ENCODE results near the gene ACVR2B. TPM values are rescaled to one million over a fixed set of nuclear protein-coding genes. Genes with fewer than 3 reads are reported as not detected.

ACVR2B gene
- total and polyA plus RNA-seq, 4 donors = 0.38 to 8.2 (median 2.3) TPM

- no peak for ATAC-seq (ENCODE audit: low FRiP score)
- intact Hi-C loops (cut with DNase I) = no loop called here
- WGBS, 2 donors = 98% methylated on average over 1 of the region's 1 CpG
These were observed 16.2 kb downstream of the ACVR2B start for GRCh38 chr3:38469852-38470251.

DNA sequence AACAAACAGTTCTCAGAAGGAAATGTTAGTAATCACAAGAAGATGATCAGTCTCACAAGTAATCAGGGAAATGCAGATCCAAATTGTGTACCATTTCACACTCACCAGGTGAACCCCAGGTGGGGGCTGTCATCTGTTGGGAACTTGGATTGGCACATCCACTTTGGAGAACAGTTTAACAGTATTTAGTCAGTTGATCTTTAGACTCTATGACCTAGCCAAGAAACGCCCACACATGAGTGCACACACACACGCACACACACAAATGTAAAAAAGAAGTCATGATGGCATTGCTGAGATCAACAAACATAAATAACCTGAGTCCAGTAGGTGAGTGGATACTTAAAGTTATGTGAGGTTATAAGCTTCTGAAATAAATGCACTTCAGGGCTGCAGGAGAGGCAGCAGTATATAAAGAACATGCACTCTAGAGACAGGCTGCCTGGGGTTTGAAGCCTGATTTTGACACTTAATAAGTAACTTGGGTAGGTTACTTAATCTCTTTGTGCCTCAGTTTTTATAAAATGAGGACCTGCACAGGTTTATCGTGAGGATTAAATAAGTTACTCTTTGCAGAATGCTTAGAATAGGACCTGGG, 17.7 kb downstream of the ACVR2B start:
- Histone ChIP-seq H3K4me3 (ENCODE audit: low read length in 2 of 2) (no peak overlapping the region), H3K36me3 (ENCODE audit: control insufficient read depth in 1 of 2, insufficient read depth in 2 of 2, low read length in 1 of 2) (no peaks in the 10 kb centered on the region), H3K9me3 (ENCODE audit: control insufficient read depth, low read length) (no peaks in the 10 kb centered on the region), H3K27ac (ENCODE audit: low read depth in 1 of 2, low read length in 2 of 2) (no peak overlapping the region), H3K4me1 (ENCODE audit: control insufficient read depth in 1 of 2, insufficient read depth in 2 of 2, low read length in 2 of 2) (no peaks in the 10 kb centered on the region), H3K27me3 (ENCODE audit: control insufficient read depth in 1 of 2, insufficient read depth in 2 of 2, low read length in 1 of 2) (no peaks in the 10 kb centered on the region)
- no peak for DNase-seq
- intact Hi-C loops (cut with DNase I) = no loop called here
- ATAC-seq (ENCODE audit: low FRiP score) = no peak
- WGBS, 2 donors = 90% methylated on average over 3 of the region's 3 CpGs

More at GRCh38 chr3:38469852-38470251, 16.2 kb downstream of the ACVR2B start:
- H3K27ac ChIP-seq (ENCODE audit: low read depth in 1 of 2, low read length in 2 of 2) = no peak overlapping the region
- H3K9me3 ChIP-seq (ENCODE audit: control insufficient read depth, low read length) = no peaks in the 10 kb centered on the region
- H3K27me3 ChIP-seq (ENCODE audit: control insufficient read depth in 1 of 2, insufficient read depth in 2 of 2, low read length in 1 of 2) = no peaks in the 10 kb centered on the region
- H3K4me3 ChIP-seq (ENCODE audit: low read length in 2 of 2) = no peak overlapping the region
- H3K36me3 ChIP-seq (ENCODE audit: control insufficient read depth in 1 of 2, insufficient read depth in 2 of 2, low read length in 1 of 2) = no peaks in the 10 kb centered on the region
- H3K4me1 ChIP-seq (ENCODE audit: control insufficient read depth in 1 of 2, insufficient read depth in 2 of 2, low read length in 2 of 2) = no peaks in the 10 kb centered on the region
- DNase-seq = no peak

DNA sequence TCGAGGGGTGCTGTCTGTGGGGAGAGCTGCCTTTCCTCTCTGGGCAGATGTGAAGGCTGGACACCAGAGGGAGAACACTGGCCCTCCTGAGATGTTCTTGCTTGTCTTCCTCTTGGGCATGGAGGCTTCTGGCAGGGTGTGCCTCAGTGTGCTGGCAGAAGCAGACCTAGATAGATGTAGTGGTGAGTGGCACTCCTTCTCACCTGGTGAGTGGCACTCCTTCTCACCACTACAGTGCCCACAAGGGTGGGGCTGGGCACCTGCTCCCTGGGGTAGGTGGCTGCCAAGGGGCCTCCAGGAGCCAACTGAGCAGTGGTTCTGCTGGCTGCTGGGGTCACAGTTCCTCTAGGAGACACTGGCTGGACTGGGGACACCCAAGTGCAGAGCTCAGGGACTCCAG, 18.7 kb downstream of the ACVR2B start:
- DNase-seq = no peak
- WGBS, 2 donors = 92 to 94% methylated on average over 1 of the region's 1 CpG
- H3K4me3 ChIP-seq (ENCODE audit: low read length in 2 of 2) = no peak overlapping the region
- H3K9me3 ChIP-seq (ENCODE audit: control insufficient read depth, low read length) = no peaks in the 10 kb centered on the region
- no peaks in the 10 kb centered on the region for H3K27me3 ChIP-seq (ENCODE audit: control insufficient read depth in 1 of 2, insufficient read depth in 2 of 2, low read length in 1 of 2)
- H3K4me1 ChIP-seq (ENCODE audit: control insufficient read depth in 1 of 2, insufficient read depth in 2 of 2, low read length in 2 of 2) = no peaks in the 10 kb centered on the region
- H3K36me3 ChIP-seq (ENCODE audit: control insufficient read depth in 1 of 2, insufficient read depth in 2 of 2, low read length in 1 of 2) = no peaks in the 10 kb centered on the region
- ATAC-seq (ENCODE audit: low FRiP score) = no peak
- intact Hi-C loops (cut with DNase I) = no loop called here
- no peak overlapping the region for H3K27ac ChIP-seq (ENCODE audit: low read depth in 1 of 2, low read length in 2 of 2)

GRCh38 chr3:38473229-38473628, 19.5 kb downstream of the ACVR2B start:
- H3K27me3 ChIP-seq (ENCODE audit: control insufficient read depth in 1 of 2, insufficient read depth in 2 of 2, low read length in 1 of 2) = no peaks in the 10 kb centered on the region
- no peak for DNase-seq
- H3K9me3 ChIP-seq (ENCODE audit: control insufficient read depth, low read length) = no peaks in the 10 kb centered on the region
- no peaks in the 10 kb centered on the region for H3K4me1 ChIP-seq (ENCODE audit: control insufficient read depth in 1 of 2, insufficient read depth in 2 of 2, low read length in 2 of 2)
- no peak overlapping the region for H3K4me3 ChIP-seq (ENCODE audit: low read length in 2 of 2)
- no peaks in the 10 kb centered on the region for H3K36me3 ChIP-seq (ENCODE audit: control insufficient read depth in 1 of 2, insufficient read depth in 2 of 2, low read length in 1 of 2)
- 97 to 99% methylated on average over 2 of the region's 2 CpGs for WGBS, 2 donors
- H3K27ac ChIP-seq (ENCODE audit: low read depth in 1 of 2, low read length in 2 of 2) = no peak overlapping the region
- no peak for ATAC-seq (ENCODE audit: low FRiP score)
- intact Hi-C loops (cut with DNase I) = no loop called here

GRCh38 chr3:38474928-38475605, 21.4 kb downstream of the ACVR2B start:
- no peaks in the 10 kb centered on the region for H3K36me3 ChIP-seq (ENCODE audit: control insufficient read depth in 1 of 2, insufficient read depth in 2 of 2, low read length in 1 of 2)
- H3K27me3 ChIP-seq (ENCODE audit: control insufficient read depth in 1 of 2, insufficient read depth in 2 of 2, low read length in 1 of 2) = no peaks in the 10 kb centered on the region
- intact Hi-C loops (cut with DNase I) = loop anchor here in 1 of 2 donors (5.0 kb wide), 1 partner anchor 128 kb away; the partner anchor contains the start of gene XYLB
- no peaks in the 10 kb centered on the region for H3K4me1 ChIP-seq (ENCODE audit: control insufficient read depth in 1 of 2, insufficient read depth in 2 of 2, low read length in 2 of 2)
- ATAC-seq (ENCODE audit: low FRiP score) = no peak
- H3K4me3 ChIP-seq (ENCODE audit: low read length in 2 of 2) = no peak overlapping the region
- DNase-seq = no peak
- WGBS, 2 donors = 88 to 92% methylated on average over 7 of the region's 7 CpGs
- H3K27ac ChIP-seq (ENCODE audit: low read depth in 1 of 2, low read length in 2 of 2) = no peak overlapping the region
- no peaks in the 10 kb centered on the region for H3K9me3 ChIP-seq (ENCODE audit: control insufficient read depth, low read length)

GRCh38 chr3:38475716-38476115, 22.0 kb downstream of the ACVR2B start:
- no peak for ATAC-seq (ENCODE audit: low FRiP score)
- DNase-seq = no peak
- H3K4me1 ChIP-seq (ENCODE audit: control insufficient read depth in 1 of 2, insufficient read depth in 2 of 2, low read length in 2 of 2) = no peaks in the 10 kb centered on the region
- intact Hi-C loops (cut with DNase I) = loop anchor here in 1 of 2 donors (5.0 kb wide), 1 partner anchor 128 kb away; the partner anchor contains the start of gene XYLB
- WGBS, 2 donors = 92 to 94% methylated on average over 6 of the region's 6 CpGs
- H3K36me3 ChIP-seq (ENCODE audit: control insufficient read depth in 1 of 2, insufficient read depth in 2 of 2, low read length in 1 of 2) = no peaks in the 10 kb centered on the region
- no peak overlapping the region for H3K27ac ChIP-seq (ENCODE audit: low read depth in 1 of 2, low read length in 2 of 2)
- H3K27me3 ChIP-seq (ENCODE audit: control insufficient read depth in 1 of 2, insufficient read depth in 2 of 2, low read length in 1 of 2) = no peaks in the 10 kb centered on the region
- H3K9me3 ChIP-seq (ENCODE audit: control insufficient read depth, low read length) = no peaks in the 10 kb centered on the region
- H3K4me3 ChIP-seq (ENCODE audit: low read length in 2 of 2) = no peak overlapping the region

- DNase-seq = no peak
- Histone ChIP-seq H3K36me3 (ENCODE audit: control insufficient read depth in 1 of 2, insufficient read depth in 2 of 2, low read length in 1 of 2) (no peaks in the 10 kb centered on the region), H3K4me3 (ENCODE audit: low read length in 2 of 2) (no peak overlapping the region), H3K9me3 (ENCODE audit: control insufficient read depth, low read length) (no peaks in the 10 kb centered on the region), H3K27ac (ENCODE audit: low read depth in 1 of 2, low read length in 2 of 2) (no peak overlapping the region), H3K4me1 (ENCODE audit: control insufficient read depth in 1 of 2, insufficient read depth in 2 of 2, low read length in 2 of 2) (no peaks in the 10 kb centered on the region), H3K27me3 (ENCODE audit: control insufficient read depth in 1 of 2, insufficient read depth in 2 of 2, low read length in 1 of 2) (no peaks in the 10 kb centered on the region)
- intact Hi-C loops (cut with DNase I) = loop anchor here in 1 of 2 donors (5.0 kb wide), 1 partner anchor 129 kb away; the partner anchor contains the start of gene XYLB
- no peak for ATAC-seq (ENCODE audit: low FRiP score)
- 69 to 80% methylated on average over 5 of the region's 5 CpGs for WGBS, 2 donors
These were observed 22.6 kb downstream of the ACVR2B start for GRCh38 chr3:38476157-38476756.

GRCh38 chr3:38477057-38477820, 23.5 kb downstream of the ACVR2B start:
- DNase-seq = no peak
- 93% methylated on average over 21 of the region's 21 CpGs for WGBS, 2 donors
- H3K27ac ChIP-seq (ENCODE audit: low read depth in 1 of 2, low read length in 2 of 2) = no peak overlapping the region
- ATAC-seq (ENCODE audit: low FRiP score) = no peak
- H3K36me3 ChIP-seq (ENCODE audit: control insufficient read depth in 1 of 2, insufficient read depth in 2 of 2, low read length in 1 of 2) = no peaks in the 10 kb centered on the region
- no peaks in the 10 kb centered on the region for H3K9me3 ChIP-seq (ENCODE audit: control insufficient read depth, low read length)
- H3K4me3 ChIP-seq (ENCODE audit: low read length in 2 of 2) = no peak overlapping the region
- intact Hi-C loops (cut with DNase I) = loop anchor here in 1 of 2 donors (5.0 kb wide), 1 partner anchor 130 kb away; the partner anchor contains the start of gene XYLB
- no peaks in the 10 kb centered on the region for H3K27me3 ChIP-seq (ENCODE audit: control insufficient read depth in 1 of 2, insufficient read depth in 2 of 2, low read length in 1 of 2)
- no peaks in the 10 kb centered on the region for H3K4me1 ChIP-seq (ENCODE audit: control insufficient read depth in 1 of 2, insufficient read depth in 2 of 2, low read length in 2 of 2)

Measured in aorta (tissue), 5 donors.